ENCODE measurements around the gene MYOCOS.

GRCh38 chr1:171643156-171643555 lies 21.1 kb downstream of the MYOCOS start:
- TF ChIP-seq CTCF (conservative IDR thresholded peaks at IDR 0.05) (no peak), ZFX (IDR thresholded peaks at IDR 0.05) (no peak)

All from C4-2B (cell line).